Measurements from ENCODE around the gene RAPGEF3.

The RAPGEF3 gene

GRCh38 chr12:47755655-47756562, 2.8 kb downstream of the RAPGEF3 start:
- DNase-seq, result no peak

GRCh38 chr12:47754881-47755280, 3.8 kb downstream of the RAPGEF3 start:
- peak; percentile 64 for DNase-seq

DNA sequence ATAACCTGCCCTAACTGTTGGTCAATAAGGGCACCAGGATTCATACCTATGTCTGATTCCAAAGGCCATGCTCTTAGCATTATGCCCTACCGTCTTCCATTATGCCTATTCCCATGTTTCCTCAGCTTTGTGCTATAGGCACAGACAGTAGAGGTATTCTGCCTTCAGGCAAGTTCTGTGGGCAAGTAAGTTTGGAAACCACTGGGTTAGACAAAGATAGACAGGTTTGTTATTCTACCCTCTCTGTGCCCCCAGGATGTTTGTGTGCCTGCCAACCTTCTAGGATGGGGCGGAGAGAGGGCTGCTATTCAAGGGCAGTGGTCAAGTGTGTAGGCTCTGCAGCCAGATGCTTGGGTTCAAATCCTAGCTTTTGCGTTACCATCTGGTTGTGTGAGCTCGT, 4.6 kb downstream of the RAPGEF3 start:
- DNase-seq, result no peak

- no peak for DNase-seq
Measured at GRCh38 chr12:47753021-47754001, 5.4 kb downstream of the RAPGEF3 start.

DNA sequence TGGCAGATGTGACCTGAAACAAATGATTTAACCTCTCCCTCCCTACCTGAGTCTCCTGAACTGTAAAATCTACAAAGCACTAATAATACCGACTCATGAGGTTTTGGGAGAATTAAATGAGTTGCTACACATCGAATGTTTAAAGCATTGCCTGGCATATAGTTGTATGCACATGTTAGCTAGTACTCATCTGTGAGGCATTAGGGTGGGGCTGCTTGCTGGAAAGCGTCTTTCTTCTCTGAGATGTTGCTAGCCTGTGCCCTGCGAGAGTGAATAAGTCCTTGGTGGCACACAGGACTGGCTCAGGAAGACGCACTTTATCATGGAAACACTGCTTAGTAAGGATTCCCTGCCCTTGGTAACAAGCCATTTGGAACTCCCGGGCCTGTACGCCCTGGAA, 6.1 kb downstream of the RAPGEF3 start:
- DNase-seq, result no peak

DNA sequence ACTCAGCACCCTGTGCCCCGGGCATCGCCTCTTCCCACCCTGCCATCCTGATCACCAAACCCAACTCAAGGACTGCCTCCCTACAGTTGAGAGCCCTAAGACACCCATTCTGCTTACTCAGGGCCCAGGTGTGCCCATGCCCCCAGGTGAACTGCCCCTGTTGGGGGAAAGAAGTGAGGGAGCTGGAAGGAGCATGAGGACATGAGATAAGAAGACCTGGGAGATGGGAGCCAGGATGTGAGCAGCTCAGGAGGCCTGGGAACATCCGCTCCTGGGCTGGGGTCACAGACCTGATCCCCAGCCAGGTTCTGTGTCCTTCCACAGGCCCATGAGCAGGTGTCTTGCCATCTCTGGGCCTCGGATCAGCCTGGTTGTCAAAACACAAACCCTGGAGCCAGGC, 6.6 kb downstream of the RAPGEF3 start:
- DNase-seq, result no peak

DNA sequence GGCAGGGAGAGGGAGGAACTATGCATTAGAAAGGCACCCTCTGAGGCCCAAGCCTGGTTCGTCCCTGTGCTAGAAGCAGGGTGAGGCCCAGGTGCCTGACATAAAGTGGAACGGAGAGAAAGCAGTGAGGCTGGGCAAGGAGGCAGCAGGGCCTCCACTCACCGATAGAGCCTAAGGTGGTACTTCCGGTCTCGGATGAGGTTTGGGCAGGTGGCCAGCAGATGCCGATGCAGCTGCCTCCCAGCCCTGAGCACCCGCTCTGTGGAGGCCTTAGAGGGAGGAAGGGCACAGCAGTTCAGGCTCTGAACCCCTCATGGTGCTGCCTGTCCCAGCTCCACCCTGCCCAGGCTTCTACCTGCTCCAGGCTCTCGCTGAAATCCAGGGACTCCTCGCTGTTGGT, 7.1 kb downstream of the RAPGEF3 start:
- DNase-seq, result no peak

GRCh38 chr12:47750916-47751470, 7.7 kb downstream of the RAPGEF3 start:
- DNase-seq, result no peak

DNA sequence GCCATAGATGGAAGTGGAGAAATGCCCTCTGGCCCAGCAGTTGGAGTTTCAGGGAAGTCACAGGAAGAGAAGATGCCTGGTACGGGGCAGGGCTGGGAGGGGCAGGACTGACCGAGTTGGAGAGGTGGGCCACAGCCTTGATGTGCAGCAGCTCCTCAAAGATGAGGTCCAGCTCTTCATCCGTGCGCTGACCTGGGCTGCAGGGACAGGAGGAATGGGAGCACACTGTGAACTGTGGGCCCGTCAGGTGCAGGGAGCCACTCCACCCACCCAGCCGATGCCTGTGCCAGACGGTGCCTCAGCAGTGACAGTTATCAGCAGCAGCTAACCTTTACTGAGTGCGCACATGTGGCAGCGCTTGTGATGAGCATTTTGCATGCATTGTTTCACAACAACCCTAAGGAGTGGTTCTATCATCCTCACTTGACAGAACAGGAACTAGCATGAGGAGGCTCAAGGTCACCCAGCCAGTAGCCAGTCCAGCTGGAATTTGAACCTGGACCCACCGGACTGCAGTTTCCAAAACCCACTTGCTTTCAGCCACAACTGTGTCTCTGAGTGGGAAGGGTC, 8.4 kb downstream of the RAPGEF3 start:
- no peak for DNase-seq

DNA sequence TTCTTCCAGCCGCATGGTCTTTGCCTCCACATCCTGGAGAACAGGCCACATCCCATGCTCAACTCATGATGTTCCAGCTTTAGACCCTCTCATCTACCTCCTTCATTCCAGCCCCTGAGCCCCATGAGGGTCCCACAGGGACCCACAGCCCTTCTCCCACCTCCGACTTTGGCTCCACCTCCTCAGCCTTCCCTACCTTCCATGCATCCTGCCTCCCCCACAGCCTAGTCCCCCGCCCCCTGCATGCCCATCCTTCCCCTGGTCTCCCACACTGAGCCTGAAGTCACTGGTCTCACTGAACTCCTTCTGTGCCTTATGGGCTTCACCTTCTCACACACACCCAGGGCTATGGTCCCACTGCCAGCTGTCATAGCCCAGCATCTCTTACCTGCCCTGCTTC, 9.8 kb downstream of the RAPGEF3 start:
- no peak for DNase-seq

GRCh38 chr12:47748507-47748828, 10.2 kb downstream of the RAPGEF3 start:
- no peak for DNase-seq

GRCh38 chr12:47747596-47748506, 10.8 kb downstream of the RAPGEF3 start:
- no peak for DNase-seq

- DNase-seq, result no peak
Measured at GRCh38 chr12:47747126-47747525, 11.6 kb downstream of the RAPGEF3 start.

DNA sequence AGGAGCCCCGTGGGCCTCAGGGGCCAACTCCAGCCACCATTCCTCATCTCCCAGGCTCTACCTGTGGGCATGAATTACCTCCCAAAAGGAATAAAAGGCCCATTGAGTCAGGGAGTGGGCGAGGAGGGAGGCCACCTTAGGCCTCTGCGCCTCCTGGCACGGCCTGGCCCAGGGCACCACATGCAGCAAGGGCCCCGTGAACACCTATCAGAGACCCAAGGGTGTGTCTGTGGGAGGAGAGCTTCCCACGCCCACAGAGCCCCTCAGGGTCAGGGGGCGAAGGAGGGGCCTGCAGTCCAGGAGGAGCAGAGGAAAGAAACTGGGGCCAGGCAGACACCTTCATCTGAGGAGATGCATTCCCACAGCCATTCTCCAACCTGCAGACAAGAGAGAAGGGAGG, 12.2 kb downstream of the RAPGEF3 start:
- no peak for DNase-seq

GRCh38 chr12:47746073-47746472, 12.6 kb downstream of the RAPGEF3 start:
- no peak for DNase-seq

- DNase-seq, result no peak
Measured at GRCh38 chr12:47745485-47746041, 13.1 kb downstream of the RAPGEF3 start.

DNA sequence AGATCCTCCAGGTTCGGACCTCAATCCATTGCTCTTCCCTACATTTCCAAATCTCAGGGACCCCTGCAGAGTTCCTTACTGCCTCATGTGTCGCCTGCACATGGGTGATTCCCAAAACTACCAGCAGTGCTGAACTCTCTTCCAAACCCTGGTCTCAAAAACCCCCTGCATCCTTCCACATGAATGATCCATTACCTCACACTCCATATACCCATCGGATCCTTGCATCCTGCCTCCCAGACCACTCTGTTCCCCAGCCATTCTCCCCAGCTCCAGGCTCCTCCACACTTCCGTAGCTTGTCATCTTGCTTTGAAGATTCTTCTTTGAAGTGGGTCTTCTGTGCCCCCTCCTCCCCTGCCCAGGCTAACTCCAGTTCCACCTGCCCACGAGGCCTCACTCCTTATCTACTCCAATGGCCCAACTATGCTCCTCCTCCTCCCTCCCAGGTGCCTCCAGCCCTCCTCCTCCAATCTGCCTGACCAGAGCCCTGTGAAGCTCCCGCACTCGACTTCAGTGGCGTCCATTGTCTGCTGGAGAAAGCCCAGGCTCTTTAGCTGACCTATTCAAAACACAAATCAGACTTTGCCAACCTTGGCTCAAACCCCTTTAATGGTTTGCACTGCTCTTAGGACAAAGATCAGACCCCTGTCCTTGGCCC, 13.8 kb downstream of the RAPGEF3 start:
- no peak for DNase-seq

DNA sequence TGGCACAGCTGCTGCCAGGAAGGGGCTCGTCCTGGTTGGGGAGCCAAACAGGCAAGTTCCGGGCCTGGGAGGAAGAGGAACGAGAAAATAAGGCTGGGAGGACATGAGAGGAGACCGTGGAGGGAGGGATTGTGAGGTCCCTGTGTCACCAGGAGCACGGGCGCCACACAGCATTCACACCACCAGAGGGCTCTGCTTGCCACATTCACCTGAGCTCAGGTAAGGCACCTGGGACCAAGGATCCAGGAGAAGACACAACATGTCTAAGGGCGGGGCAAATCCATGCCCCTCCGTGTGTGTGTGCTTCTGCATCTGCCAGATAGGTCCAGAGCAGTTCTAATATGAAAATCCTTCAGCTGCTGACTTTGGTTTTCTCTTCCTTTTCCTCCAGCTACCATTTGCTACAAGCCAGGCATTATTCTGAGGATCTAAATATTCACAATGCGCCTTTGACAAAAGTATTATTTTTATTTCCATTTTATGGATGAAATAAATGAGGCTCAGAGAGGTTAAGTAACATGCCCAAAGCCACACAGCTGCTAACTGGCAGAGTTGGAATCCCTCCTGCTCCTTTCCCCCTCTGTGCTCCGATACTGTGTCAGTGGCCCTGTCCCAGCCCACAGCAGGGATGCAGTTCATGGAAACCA, 14.6 kb downstream of the RAPGEF3 start:
- peak; percentile 35 for DNase-seq

DNA sequence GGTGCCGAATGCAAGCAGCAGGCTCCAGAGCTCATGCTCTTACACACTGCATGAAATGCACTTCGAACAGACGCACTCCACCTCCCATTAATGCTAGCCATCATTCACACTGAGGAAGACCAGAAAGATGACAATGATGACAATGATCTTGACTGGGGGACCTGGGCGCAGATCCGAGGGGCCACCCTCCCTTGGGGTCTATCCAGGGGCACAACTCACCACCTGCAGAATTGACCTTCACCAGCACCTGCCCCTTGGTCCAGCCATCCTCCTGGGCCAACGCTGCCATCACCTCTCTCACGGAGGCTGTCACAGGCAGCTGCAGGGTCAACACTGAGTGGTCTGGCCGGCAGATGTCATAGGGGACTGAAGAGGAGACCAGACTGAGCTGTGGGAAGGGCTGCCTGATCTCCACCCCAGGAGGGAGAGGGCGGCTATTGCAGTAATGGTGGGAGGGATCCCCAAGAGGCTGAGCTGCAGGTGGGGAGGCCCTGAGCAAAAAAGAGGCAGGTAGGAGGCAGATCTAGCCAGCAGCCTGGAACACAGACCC, 15.3 kb downstream of the RAPGEF3 start:
- DNase-seq, result no peak

GRCh38 chr12:47742253-47742825, 16.3 kb downstream of the RAPGEF3 start:
- peak; percentile 60 for DNase-seq
